ENCODE measurements around the gene NDUFB4.
"Not testable (repeated sequence)": the region's sequence is repeated elsewhere in the genome, so short reads cannot be mapped to it uniquely, and the experiment has no call there.

The NDUFB4 gene

DNA sequence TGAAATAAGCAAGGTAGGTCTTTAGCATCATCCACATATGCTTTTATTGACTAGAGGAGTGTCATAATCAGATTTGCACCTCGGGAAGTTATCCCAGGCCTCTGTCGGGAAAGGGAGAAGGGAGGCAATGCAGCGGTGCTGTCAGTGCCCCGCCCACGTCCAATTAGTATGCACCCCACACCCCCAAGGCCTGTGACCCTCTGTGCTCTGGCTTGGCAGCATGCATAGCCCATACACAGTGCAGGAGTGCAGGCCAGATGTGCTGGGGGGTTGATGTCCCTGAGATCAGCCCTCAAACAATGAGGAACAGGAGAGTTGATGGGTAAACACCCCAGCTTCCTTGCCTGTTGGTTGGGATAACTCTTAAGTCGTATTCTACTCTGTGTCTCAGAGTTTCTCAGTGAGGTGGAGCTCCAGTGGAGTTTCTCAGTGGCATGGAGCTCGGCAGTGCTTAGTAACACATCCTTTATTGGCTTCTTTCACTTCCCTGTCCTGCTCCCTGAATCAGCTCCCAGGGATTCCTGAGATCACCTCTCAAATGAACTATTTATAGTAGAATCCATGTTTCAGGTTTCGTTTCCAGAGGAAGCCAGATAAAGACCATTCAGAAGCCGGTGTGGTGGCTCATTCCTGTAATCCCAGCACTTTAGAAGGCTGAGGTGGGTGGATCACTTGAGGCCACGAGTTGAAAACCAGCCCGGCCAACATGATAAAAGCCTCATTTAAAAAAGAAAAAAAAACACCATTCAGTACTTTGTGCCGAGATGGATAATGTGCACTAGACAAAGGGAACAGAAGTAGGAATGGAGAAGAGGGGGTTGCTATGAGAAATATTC is 26.7 kb upstream of the NDUFB4 start:
- DNase-seq (ENCODE audit: low spot score), result no peak

DNA sequence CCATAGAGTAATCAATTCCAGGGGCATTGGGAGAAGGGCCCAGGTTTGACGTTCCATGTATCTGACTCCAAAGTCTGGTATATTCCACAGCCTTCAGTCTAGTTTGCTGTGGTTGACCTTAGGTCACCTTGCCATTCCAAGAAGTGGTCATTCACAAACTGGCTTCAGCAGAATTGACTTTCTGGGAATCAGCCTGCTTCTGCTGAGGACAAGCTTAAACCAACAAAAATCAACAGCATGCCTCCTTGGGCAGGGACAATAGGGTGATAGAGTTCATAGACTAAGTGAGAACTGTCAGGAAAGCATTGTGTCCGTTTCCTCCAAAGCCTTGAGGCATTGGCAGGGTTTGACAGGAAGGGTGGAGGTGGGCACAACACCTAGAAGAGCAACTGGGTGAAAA is 24.1 kb upstream of the NDUFB4 start:
- DNase-seq (ENCODE audit: low spot score), result no peak

DNA sequence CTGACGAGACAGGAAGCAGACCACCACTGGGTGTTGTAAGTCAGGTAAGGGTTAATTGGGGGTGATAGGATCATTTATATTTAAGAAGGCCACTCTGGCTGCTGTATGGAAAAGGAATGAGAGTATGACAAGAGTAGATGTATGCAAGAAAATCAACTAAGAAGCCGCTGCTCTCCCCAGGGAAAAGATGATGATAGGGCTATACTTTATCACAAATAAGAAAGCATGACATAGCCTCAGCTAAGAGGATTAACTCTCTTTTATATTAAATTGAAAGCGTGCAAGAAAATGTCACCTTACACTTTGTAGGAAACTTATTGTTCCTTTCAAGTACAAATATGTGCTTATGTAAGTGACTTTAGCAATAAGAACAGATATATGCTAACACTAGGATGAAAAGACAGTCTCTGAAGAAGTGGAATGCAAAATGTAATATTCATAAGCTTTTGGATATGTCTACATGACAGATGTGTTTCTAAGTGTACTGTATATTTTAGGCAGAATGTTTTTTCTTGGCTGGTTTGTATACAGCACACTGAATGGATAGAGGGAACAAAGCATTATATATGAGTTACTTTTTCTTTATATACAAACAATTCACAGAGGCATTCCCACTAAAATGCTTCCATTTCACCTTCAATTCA is 8.7 kb upstream of the NDUFB4 start:
- peak; percentile 31 for DNase-seq (ENCODE audit: low spot score)

DNA sequence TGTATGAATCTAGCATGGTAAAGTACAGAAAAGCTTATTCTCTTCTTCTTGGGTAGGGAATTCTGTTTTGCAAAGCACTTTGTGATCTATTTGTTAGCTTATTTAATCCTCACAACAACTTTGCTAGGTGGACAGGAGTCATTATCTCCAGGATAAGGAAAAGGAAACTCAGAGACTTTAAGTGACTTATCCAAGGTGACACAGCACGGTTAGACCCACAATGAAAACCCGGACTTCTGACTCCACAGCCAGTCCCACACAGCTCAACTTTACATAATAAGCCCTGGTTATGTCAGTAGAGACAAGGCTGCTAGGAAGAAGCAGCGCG is 384 bp upstream of the NDUFB4 start:
- DNase-seq (ENCODE audit: low spot score), result no peak

DNA sequence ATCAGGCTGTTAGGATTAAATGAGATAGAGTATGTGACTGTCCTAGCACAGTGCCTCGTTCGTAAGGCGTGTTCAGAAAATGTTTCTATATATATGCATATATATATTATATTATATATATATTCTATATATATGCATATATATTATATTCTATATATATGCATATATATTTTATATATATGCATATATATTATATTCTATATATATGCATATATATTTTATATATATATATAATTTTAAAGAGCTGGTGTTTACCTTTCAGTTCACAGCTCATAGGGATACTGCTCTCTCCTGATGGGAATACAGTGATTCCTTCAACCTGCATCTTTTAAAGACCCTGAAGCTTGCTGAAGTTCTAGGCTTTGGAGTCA is 702 bp downstream of the NDUFB4 start:
- no peak for DNase-seq (ENCODE audit: low spot score)

DNA sequence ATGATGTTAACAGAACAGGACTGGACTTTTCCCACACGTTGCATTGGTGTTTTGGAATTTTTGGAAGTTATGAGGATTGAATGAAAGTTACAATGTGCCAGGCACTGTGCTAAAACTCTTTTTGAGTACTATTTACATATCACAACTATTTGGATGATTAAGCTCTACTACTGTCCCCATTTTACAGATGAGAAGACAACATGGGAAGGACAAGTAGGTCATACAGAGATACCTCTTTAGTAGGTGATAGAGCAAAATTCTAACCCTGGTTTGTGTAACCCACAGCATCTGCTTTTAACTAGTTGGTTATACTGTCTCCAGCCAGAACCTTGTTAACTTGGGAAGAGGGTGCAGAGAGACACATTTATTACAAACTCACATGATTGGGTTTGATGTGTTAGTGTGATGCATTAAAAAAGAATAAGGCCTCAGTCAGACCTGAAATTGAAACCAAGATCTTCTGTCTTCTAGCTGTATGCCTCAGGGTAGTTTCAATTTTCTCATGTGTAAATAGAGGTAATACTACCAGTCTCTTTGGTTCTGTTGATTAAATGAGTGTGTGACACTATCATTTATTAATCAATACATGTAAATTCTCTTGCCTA is 1.4 kb downstream of the NDUFB4 start:
- DNase-seq (ENCODE audit: low spot score), result no peak

DNA sequence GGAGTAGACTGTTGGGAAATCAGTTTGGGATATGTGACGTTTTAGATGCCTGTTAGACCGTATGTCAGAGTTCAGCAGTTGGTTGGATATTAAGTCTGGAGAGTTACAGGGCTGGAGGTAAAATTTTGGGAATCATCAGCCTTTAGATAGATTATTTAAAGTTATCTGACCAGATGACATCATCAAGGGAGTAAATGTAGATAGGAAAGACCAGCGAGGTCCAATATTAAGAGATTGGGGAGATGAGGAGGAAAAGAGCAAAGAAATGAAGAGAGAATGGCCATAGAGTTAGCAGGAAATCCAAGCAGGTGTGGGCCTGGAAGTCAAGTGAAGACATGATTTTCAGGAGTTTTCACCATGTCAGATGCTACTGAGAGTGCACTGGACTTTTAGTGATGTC is 3.1 kb downstream of the NDUFB4 start:
- DNase-seq (ENCODE audit: low spot score), result no peak

DNA sequence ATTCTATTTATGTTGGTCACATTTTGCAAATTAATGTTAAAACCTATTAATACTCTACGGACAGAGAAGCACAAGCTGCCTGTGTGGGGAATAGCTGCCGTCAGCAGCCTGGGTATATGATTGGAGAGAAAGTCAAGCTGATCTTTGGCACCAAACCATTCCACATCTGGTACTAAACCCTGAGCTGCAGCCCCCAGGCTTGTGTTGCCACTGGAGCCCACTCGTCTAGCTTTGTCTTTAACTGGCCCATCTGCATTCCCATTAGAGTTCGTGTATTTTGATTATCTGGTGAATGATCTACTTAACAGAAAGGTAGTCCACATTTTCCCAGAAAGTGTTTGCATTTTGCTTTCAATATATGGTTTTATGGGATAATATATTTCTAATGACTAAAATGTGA is 5.4 kb downstream of the NDUFB4 start:
- DNase-seq (ENCODE audit: low spot score), result no peak

DNA sequence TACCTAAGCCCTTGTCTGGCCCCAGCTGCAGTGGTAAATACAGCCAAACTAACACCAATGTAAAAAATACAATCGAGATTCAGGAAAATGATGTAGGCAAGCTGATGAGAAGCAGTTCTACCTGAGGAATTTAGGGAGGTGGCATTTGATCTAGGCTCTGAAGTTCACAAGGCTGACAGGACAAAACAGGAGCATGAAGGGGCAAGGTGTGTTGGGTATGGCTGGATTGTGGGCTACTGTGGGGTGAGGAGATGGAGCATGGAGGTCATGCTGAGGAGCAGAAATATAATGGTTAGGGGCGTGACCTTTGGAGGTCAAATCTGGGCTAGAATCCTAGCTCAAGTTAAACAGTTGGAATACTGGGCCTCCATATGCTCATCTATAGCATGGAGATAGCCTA is 6.5 kb downstream of the NDUFB4 start:
- no peak for DNase-seq (ENCODE audit: low spot score)

DNA sequence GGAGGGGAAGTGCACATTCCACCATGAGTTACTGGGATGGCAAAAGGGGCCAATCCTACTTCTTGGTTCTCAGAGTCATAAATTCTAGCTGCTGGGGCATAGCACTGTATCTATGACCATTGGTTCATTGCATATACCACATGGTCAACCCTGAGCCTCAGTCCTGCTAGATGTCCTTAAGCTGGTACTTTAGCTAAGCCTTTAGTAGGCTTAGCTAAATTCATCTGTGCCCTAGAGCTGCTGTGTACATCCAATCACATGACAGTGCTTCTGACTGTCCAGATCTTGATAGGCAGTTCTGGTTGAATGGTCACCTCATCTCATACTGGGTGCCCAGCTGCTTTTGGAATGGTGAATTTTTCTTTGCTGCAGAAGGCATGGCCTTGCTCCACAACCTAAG is 8.2 kb downstream of the NDUFB4 start:
- DNase-seq (ENCODE audit: low spot score), result no peak

DNA sequence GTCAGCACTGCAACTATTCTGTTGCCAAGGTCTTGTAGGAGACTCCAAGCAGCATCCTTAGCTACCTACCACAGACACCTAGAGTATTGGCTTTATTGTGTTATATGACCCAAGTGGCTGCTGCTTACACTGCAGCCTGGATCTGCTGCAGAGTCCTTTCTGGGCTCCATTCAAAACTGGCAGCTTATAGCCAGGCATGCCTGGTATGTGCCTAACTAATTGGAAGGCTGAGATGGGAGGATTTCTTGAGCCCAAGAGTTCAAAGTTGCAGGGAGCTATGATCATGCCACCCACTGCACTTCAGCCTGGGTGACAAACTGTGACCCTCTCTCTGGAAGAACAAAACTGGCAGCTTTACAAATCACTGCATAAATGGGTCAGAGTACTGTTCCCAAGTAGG is 8.6 kb downstream of the NDUFB4 start:
- DNase-seq (ENCODE audit: low spot score), result no peak

DNA sequence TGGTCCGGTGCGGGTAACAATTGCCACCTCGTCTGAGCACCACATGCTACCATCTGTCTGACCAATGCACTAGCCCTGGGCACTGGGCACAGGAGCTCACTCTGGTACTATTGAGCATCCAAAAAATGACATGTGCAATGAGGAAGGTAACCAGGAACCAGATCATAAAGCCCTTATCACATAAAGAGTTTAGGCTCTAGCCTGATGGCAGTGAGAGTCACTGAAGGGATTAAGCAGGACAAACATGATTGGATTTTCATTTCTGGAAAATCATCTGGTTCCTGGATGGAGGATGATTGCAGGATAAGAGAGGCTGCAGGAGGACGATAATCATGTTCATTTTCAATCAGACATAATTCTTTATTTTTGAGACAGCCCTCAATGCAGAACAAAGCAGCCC is 12.4 kb downstream of the NDUFB4 start:
- DNase-seq (ENCODE audit: low spot score), result peak; percentile 84

DNA sequence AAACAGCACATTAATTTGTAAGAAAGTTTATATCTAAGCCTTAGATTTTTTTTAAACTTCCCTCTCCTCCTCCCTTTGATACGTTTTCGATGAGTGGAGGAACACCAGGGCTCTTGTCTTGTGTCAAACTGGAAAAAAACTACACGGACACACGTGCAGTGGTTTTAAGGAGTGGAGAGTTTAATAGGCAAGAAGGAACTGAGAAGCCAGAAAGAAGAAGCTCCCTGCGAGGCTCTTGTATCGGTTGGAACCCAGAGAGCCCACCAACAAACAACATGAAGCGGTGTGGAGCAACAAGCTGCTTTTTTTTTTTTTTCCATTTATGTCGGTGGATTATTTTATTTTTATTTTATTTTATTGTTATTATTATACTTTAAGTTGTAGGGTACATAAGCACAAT is 18.6 kb downstream of the NDUFB4 start:
- DNase-seq (ENCODE audit: low spot score), result no peak

DNA sequence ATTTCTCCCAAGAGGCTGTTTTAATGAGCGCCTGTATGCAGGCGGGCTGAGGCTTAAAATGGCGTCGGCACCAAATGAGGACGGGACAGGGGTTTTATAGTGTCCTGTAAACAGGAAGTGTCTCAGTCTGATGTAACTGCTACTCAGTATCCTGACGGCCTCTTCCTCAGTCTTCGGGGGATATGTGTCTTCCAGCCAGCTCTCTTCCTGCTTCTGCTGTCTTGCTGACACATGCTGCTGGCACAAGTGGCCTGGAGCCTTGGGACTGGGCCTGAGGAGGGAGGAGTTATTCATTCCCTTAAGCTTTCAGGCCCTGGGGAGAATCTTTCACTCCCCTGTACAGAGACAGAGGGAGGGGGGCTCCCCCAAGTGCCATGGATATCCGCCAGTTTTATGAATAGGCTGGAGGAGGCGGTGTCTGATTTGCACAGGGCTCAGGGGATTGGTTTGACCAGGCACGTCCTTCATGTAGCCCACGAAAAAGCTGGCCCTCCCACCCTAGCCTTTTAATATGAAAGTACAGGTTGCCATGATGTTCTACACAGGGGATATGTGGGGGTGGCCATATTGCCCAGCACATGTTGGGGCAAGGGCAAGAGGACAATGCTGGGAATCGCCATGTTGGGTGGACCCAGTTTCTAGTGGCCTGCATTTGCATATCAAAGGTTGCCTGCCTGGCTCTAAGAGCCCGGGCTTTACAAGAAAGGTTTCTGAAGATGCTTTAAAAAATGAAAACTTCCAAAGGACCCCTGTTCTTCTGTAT is 19.9 kb downstream of the NDUFB4 start:
- DNase-seq (ENCODE audit: low spot score), result no peak

DNA sequence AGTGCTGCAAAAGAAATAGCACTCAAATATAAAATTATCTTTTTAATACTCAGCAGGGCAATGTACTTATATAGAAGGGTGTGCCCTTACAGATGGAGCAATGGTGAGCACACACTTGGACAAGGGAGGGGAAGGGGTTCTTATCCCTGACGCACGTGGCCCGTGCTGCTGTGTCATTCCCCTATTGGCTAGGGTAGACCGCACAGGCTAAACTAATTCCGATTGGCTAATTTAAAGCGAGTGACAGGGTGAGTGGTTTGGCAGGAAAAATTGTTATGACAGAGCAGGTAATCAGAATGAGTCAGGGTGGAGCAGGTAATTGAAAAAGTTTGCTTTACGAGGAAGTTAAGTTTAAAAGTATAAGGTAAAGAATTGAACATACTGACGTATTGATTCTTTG is 20.6 kb downstream of the NDUFB4 start:
- not testable (repeated sequence) for DNase-seq (ENCODE audit: low spot score)

DNA sequence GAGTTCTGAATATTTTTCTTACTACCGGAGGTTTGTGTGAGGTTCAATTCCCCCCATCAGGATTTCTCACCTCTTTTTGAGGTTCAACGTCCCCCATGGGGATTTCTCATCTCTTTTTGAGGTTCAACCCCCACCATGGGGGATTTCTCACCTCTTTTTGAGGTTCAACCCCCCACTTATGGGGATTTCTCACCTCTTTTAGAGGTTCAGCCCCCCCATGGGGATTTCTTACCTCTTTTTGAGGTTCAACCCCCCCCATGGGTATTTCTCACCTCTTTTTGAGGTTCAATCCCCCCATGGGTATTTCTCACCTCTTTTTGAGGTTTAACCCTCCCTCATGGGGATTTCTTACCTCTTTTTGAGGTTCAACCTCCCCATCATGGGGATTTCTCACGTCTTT is 26.3 kb downstream of the NDUFB4 start:
- DNase-seq (ENCODE audit: low spot score), result no peak

DNA sequence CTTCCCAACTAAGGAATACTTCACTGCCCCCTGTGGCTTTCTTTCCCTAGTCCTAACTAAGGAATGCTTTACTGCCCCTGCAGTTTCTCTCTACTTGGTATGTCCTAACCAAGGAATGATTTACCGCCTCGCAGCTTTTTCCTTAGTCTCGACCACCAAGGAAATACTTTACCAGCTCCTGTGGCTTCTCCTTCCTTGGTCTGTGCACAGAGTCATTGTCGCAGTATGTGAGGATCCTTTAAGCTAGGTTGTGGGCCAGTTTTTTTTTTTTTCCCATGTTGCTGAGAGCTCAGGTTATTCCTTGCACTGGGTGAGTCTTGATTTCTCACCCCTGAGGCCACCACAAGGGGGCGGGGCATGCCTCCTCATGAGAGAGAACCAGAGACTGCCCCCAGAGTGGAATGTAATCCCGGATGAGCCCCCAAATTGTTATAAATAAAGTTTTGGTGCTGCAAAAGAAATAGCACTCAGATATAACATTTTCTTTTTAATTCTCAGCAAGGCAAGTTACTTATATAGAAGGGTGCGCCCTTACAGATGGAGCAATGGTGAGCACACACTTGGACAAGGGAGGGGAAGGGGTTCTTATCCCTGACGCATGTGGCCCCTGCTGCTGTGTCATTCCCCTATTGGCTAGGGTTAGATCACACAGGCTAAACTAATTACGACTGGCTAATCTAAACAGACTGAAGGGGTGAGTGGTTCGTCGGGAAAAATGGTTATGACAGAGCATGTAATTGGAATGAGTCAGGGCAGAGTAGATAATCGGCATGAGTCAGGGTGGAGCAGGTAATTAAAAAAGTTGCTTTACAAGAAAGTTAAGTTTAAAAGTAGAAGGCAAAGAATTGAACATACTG is 27.0 kb downstream of the NDUFB4 start:
- DNase-seq (ENCODE audit: low spot score), result peak; percentile 31

DNA sequence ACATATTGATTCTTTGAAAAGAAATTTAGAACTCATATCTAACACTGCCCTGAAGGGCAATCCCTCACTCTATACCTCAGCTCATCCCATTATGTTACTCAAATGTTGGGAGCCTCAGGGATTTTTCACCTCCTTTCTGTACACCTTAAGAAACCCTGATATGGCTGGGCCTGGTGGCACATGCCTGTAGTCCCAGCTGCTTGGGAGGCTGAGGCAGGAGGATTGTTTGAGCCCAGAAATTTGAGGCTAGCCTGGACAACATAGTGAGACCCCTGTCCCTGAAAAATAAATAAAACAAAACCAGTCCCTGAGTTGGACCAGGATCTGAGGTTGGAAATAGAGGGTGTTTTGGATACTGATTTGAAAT is 27.6 kb downstream of the NDUFB4 start:
- DNase-seq (ENCODE audit: low spot score), result no peak

DNA sequence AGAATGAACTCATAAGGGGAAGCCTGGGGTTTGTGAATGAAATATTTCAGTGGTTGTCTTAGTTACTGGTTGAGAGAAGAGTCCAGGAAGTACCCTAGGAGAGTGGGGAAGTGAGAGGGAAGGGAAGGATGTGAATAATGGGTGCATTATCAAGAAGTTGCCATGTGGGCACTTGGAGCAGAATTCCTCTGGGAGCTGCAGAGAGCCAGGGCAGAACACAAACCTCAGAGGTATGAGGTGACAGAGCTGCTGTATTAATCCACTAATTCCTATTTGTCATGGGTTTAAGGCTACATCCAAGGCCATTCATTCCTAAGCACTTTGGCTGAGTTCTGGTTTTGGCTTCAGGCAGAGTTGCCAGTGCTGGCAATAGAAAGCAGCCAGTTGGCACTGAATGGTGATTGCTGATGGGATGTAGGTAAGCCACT is 29.0 kb downstream of the NDUFB4 start:
- no peak for DNase-seq (ENCODE audit: low spot score)

DNA sequence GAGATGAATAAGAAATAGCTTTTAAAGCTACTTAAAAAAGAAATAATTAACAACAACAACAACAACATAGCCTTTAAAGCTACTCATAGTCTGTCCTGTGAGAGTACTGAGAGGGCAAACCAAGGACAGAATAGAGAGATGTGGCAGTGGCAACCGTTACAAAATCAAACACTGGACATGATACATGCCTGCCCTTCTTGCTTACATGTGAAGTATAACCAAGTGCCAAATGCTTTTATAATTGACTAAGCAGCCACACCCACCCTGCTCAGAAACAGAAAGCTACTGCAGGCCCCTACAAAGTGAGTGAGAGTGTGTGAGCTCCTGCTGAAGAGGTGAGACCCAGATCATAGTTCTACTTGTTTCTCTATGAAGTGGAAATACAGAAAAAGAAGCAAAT is 38.4 kb downstream of the NDUFB4 start:
- DNase-seq (ENCODE audit: low spot score), result no peak

DNA sequence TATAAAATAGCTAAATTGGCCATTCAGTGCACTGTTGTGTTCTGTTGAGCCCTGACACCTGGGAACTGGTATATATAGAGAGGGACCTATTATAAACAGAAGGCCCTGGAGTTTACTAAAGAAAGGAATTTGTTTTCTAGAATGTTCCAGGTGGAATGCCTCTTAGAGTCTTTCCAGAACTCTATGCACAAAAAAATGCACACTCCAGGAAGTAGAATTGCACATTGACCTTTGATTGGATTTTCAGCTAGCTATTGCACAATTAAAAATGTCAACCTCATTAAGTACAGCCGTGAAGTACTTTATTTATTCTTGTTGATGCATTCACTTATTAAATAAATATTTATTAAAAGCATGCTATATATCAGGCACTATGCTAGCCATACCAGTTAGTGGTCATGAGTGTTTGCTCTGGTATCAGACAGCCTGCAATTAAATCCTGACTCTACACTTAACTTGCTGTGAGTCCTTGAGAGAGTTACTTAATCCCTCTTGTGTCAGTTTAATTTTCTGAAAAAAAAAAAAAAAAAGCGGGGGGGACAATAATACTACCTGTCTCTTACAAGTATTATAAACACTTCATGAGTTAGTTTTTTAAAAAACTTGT is 40.8 kb downstream of the NDUFB4 start:
- no peak for DNase-seq (ENCODE audit: low spot score)
